ENCODE data around the gene CNGB1. TPM values are rescaled to one million over a fixed set of nuclear protein-coding genes. Genes with fewer than 3 reads are reported as not detected.

CNGB1 gene
- total RNA-seq, 1 experiment from 2014 or later: 0.04 TPM

DNA sequence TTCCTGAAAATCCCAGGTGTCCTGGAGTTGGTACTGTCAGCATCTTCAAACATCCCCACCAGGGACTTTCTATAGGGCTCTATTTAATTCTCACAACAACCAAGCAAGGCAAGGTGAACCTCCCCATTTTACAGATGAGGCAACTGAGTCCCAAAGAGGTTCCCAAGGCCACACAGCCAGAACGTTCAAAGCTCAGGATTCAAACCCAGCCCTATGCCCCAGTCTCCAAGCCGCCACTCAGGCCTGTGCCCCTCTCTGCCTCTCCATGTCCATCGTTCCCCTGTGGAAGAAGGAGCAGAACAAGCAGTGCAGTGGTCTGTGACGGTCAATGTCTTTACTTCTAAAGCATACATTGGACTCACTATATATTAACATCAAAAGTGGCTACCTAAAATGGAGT is 23.4 kb upstream of the CNGB1 start:
- BruUV-seq (replicated peaks): no TSS peak
- Histone ChIP-seq H3K79me2 (ENCODE audit: low read length) (no peaks in the 10 kb centered on the region), H3K4me3 (ENCODE audit: low read length) (no peak overlapping the region), H3K27me3 (ENCODE audit: low read length) (no peaks in the 10 kb centered on the region), H3F3A (ENCODE audit: low read length, unreplicated experiment) (no peaks in the 10 kb centered on the region), H3K9ac (ENCODE audit: low read length) (no peak overlapping the region), H3K4me1 (ENCODE audit: insufficient read depth, low read length) (peaks cover 20% of the 10 kb centered on the region), H3K4me2 (ENCODE audit: low read length) (no peak overlapping the region), H3K9me2 (replicated peaks; ENCODE audit: low read length) (no peaks in the 10 kb centered on the region), H3K27ac (ENCODE audit: low read length) (no peak overlapping the region), H3K36me3 (ENCODE audit: low read depth, low read length) (no peaks in the 10 kb centered on the region), H2AFZ (ENCODE audit: low read length) (no peak overlapping the region), H4K20me1 (ENCODE audit: low read length) (no peaks in the 10 kb centered on the region), H3K9me3 (ENCODE audit: low read length) (no peaks in the 10 kb centered on the region)
- intact Hi-C loops (cut with micrococcal nuclease): no loop called here
- TF ChIP-seq EZH2 (IDR thresholded peaks at IDR 0.05; ENCODE audit: low read length, unreplicated experiment) (no peak), EZH2phosphoT487 (IDR thresholded peaks at IDR 0.05; ENCODE audit: borderline replicate concordance, low read length) (no peak)
- TF ChIP-seq, protein P1, sequence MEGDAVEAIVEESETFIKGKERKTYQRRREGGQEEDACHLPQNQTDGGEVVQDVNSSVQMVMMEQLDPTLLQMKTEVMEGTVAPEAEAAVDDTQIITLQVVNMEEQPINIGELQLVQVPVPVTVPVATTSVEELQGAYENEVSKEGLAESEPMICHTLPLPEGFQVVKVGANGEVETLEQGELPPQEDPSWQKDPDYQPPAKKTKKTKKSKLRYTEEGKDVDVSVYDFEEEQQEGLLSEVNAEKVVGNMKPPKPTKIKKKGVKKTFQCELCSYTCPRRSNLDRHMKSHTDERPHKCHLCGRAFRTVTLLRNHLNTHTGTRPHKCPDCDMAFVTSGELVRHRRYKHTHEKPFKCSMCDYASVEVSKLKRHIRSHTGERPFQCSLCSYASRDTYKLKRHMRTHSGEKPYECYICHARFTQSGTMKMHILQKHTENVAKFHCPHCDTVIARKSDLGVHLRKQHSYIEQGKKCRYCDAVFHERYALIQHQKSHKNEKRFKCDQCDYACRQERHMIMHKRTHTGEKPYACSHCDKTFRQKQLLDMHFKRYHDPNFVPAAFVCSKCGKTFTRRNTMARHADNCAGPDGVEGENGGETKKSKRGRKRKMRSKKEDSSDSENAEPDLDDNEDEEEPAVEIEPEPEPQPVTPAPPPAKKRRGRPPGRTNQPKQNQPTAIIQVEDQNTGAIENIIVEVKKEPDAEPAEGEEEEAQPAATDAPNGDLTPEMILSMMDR (conservative IDR thresholded peaks at IDR 0.05; ENCODE audit: low read depth, low read length): no peak
- ChIA-PET POLR2A (ENCODE audit: unreplicated experiment) (no interaction called here), CTCF (no interaction called here)
- DNase-seq: no peak
- ATAC-seq: no peak

- Histone ChIP-seq H3K36me3 (ENCODE audit: low read depth, low read length) (no peaks in the 10 kb centered on the region), H3K27ac (ENCODE audit: low read length) (no peak overlapping the region), H3K4me1 (ENCODE audit: insufficient read depth, low read length) (peaks cover 15% of the 10 kb centered on the region), H3K4me2 (ENCODE audit: low read length) (no peak overlapping the region), H3K79me2 (ENCODE audit: low read length) (no peaks in the 10 kb centered on the region), H3K9me2 (replicated peaks; ENCODE audit: low read length) (no peaks in the 10 kb centered on the region), H4K20me1 (ENCODE audit: low read length) (no peaks in the 10 kb centered on the region), H2AFZ (ENCODE audit: low read length) (no peak overlapping the region), H3K9me3 (ENCODE audit: low read length) (no peaks in the 10 kb centered on the region), H3K9ac (ENCODE audit: low read length) (no peak overlapping the region), H3F3A (ENCODE audit: low read length, unreplicated experiment) (no peaks in the 10 kb centered on the region), H3K4me3 (ENCODE audit: low read length) (no peak overlapping the region), H3K27me3 (ENCODE audit: low read length) (no peaks in the 10 kb centered on the region)
- ChIA-PET CTCF (no interaction called here), POLR2A (ENCODE audit: unreplicated experiment) (no interaction called here)
- no TSS peak for BruUV-seq (replicated peaks)
- intact Hi-C loops (cut with micrococcal nuclease): no loop called here
- DNase-seq (no peak), ATAC-seq (no peak)
- no peak for TF ChIP-seq EZH2phosphoT487 (IDR thresholded peaks at IDR 0.05; ENCODE audit: borderline replicate concordance, low read length)
- no peak for TF ChIP-seq EZH2 (IDR thresholded peaks at IDR 0.05; ENCODE audit: low read length, unreplicated experiment)
- TF ChIP-seq, protein P1 (conservative IDR thresholded peaks at IDR 0.05; ENCODE audit: low read depth, low read length): no peak
These were observed 23.0 kb upstream of the CNGB1 start for GRCh38 chr16:57993897-57994296.

GRCh38 chr16:57993438-57993837 is 22.5 kb upstream of the CNGB1 start:
- H3K4me2 ChIP-seq (ENCODE audit: low read length): no peak overlapping the region
- DNase-seq: no peak
- BruUV-seq (replicated peaks): no TSS peak
- H3F3A ChIP-seq (ENCODE audit: low read length, unreplicated experiment): no peaks in the 10 kb centered on the region
- no peaks in the 10 kb centered on the region for H3K27me3 ChIP-seq (ENCODE audit: low read length)
- no peak overlapping the region for H3K9ac ChIP-seq (ENCODE audit: low read length)
- no peaks in the 10 kb centered on the region for H3K9me3 ChIP-seq (ENCODE audit: low read length)
- ATAC-seq: no peak
- intact Hi-C loops (cut with micrococcal nuclease): no loop called here
- ChIA-PET CTCF (no interaction called here), POLR2A (ENCODE audit: unreplicated experiment) (no interaction called here)
- no peaks in the 10 kb centered on the region for H3K36me3 ChIP-seq (ENCODE audit: low read depth, low read length)
- H3K4me1 ChIP-seq (ENCODE audit: insufficient read depth, low read length): peaks cover 10% of the 10 kb centered on the region
- no peak overlapping the region for H3K4me3 ChIP-seq (ENCODE audit: low read length)
- no peaks in the 10 kb centered on the region for H3K79me2 ChIP-seq (ENCODE audit: low read length)
- no peak for TF ChIP-seq EZH2 (IDR thresholded peaks at IDR 0.05; ENCODE audit: low read length, unreplicated experiment)
- TF ChIP-seq, protein P1 (conservative IDR thresholded peaks at IDR 0.05; ENCODE audit: low read depth, low read length): no peak
- TF ChIP-seq EZH2phosphoT487 (IDR thresholded peaks at IDR 0.05; ENCODE audit: borderline replicate concordance, low read length): no peak
- no peak overlapping the region for H2AFZ ChIP-seq (ENCODE audit: low read length)
- H3K27ac ChIP-seq (ENCODE audit: low read length): peak overlapping the region; percentile 61
- no peaks in the 10 kb centered on the region for H4K20me1 ChIP-seq (ENCODE audit: low read length)
- no peaks in the 10 kb centered on the region for H3K9me2 ChIP-seq (replicated peaks; ENCODE audit: low read length)

Measured in PC-3 (cell line).